ENCODE data around the gene RGL2.

DNA sequence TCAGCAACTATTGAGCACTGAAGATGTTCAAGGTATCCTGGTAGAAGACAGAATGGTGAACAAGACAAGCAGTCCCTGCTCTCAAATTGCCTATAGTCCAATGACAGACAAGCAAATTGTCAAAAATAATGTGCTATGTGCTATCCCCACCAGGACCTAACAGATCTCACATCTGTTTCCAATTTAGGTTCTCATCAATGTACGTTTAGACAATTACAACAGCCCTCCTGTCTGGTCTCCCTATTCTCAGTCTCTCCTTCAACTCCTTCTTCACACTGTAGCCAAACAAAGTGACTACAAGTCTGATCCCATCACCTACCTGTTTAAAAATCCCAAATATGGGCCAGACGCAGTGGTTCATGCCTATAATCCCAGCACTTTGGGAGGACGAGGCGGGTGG is 7.6 kb upstream of the RGL2 start:
- TF ChIP-seq, protein P1, sequence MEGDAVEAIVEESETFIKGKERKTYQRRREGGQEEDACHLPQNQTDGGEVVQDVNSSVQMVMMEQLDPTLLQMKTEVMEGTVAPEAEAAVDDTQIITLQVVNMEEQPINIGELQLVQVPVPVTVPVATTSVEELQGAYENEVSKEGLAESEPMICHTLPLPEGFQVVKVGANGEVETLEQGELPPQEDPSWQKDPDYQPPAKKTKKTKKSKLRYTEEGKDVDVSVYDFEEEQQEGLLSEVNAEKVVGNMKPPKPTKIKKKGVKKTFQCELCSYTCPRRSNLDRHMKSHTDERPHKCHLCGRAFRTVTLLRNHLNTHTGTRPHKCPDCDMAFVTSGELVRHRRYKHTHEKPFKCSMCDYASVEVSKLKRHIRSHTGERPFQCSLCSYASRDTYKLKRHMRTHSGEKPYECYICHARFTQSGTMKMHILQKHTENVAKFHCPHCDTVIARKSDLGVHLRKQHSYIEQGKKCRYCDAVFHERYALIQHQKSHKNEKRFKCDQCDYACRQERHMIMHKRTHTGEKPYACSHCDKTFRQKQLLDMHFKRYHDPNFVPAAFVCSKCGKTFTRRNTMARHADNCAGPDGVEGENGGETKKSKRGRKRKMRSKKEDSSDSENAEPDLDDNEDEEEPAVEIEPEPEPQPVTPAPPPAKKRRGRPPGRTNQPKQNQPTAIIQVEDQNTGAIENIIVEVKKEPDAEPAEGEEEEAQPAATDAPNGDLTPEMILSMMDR (IDR thresholded peaks at IDR 0.05): no peak
- TF ChIP-seq POLR2A (IDR thresholded peaks at IDR 0.05) (no peak), POLR2AphosphoS5 (IDR thresholded peaks at IDR 0.05) (no peak), EP300 (IDR thresholded peaks at IDR 0.05) (no peak)
